Epithelial cell of alveolus of lung (primary cell): ENCODE measurements around the gene ATP6V0E1. TPM values are rescaled to one million over a fixed set of nuclear protein-coding genes. Genes with fewer than 3 reads are reported as not detected.

Experiments
- total RNA-seq: library from RNA; depleted of rRNA; stranded (reverse); fragments of >200 nt; gene quantifications from 2 replicates; pipeline ENCODE4 v1.2.1, GENCODE V29; 2015

ATP6V0E1 gene
- 95.8 and 185 TPM in 2 replicates for total RNA-seq

DNA sequence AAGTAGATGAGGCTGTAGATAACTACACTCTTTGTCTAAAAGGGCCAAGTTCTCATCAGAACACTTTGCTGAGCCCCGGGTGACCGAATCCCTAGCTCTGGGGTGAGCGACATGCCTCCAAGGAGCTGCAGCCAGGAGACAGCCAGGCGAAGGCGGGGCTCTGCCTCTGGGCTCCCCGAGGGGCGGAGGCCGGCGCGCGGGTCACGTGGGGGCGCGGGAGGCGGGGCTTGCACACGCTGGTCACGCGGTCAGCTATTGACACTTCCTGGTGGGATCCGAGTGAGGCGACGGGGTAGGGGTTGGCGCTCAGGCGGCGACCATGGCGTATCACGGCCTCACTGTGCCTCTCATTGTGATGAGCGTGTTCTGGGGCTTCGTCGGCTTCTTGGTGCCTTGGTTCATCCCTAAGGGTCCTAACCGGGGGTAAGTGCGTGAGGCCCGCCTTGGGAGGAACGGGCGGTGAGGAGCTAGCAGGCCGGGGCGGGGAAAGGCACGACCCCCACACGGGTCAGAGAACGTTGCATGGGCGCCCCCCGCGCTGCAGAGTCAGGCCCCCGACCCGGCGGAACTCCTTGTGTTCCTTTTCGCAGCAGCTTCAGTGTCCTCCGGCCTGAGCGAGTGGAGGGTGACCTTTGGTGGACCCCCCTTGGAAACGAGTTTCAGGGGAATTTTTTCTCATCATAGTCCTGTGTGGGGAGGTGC is at the start of gene ATP6V0E1:
Gene ATP6V0E1 (plus strand): TSS at position 230 of the 702 bp plus-strand sequence. CDS start 90 bp downstream, at position 320.

GRCh38 chr5:173055983-173056782 is 72.6 kb downstream of the ATP6V0E1 start, which contains the start of gene CREBRF:
TSS of gene CREBRF (plus strand) at chr5:173056352. CDS start at chr5:173080776, 24,424 bp downstream.

Other genes with a start within 250 kb of the ATP6V0E1 start
- 207 and 269 TPM in 2 replicates for gene DUSP1, start 212.6 kb upstream of the ATP6V0E1 start, total RNA-seq
- gene ERGIC1, start 149.5 kb upstream of the ATP6V0E1 start, total RNA-seq = 118 and 180 TPM in 2 replicates
- 41.5 and 42.8 TPM in 2 replicates for gene RPL26L1, start 24.3 kb upstream of the ATP6V0E1 start, total RNA-seq
- gene CREBRF, start 72.6 kb downstream of the ATP6V0E1 start, total RNA-seq = 2.7 and 8.5 TPM in 2 replicates
- gene BNIP1, start 160.8 kb downstream of the ATP6V0E1 start, total RNA-seq = 21.6 and 22.8 TPM in 2 replicates